Measurements from ENCODE around the gene BEST1. TPM values are rescaled to one million over a fixed set of nuclear protein-coding genes. Genes with fewer than 3 reads are reported as not detected.

The BEST1 gene
- total and polyA plus RNA-seq, 2 of the 13 experiments (the other 11 are each of a cell fraction or from before 2014, with no cell fraction given) = 0.09 to 0.65 TPM

- TF ChIP-seq ZNF512 (CRISPR knock-in tag; IDR thresholded peaks at IDR 0.05) (no peak), KDM5A (IDR thresholded peaks at IDR 0.05; ENCODE audit: borderline replicate concordance, low read length) (no peak; the same call in 1 of the 2 replicates), CHCHD3 (CRISPR knock-in tag; IDR thresholded peaks at IDR 0.05) (no peak), FOXP1 (IDR thresholded peaks at IDR 0.05) (0 out of 2 replicates have a peak, but pooled peaks have one; percentile 22), FOXP1 (CRISPR knock-in tag; IDR thresholded peaks at IDR 0.05) (peak; percentile 71; the same call in 1 of the 2 replicates), NCOR1 (IDR thresholded peaks at IDR 0.05; ENCODE audit: borderline replicate concordance, low read length) (peak; percentile 96), ZNF704 (CRISPR knock-in tag; IDR thresholded peaks at IDR 0.05; ENCODE audit: borderline replicate concordance) (no peak), SOX6 (IDR thresholded peaks at IDR 0.05) (no peak), SOX6 (CRISPR knock-in tag; IDR thresholded peaks at IDR 0.05) (peak; percentile 96), PITX1 (CRISPR knock-in tag; IDR thresholded peaks at IDR 0.05) (peak; percentile 91), MTA3 (CRISPR knock-in tag; IDR thresholded peaks at IDR 0.05) (no peak), ISL2 (CRISPR knock-in tag; IDR thresholded peaks at IDR 0.05) (peak; percentile 59), ZBTB39 (CRISPR knock-in tag; IDR thresholded peaks at IDR 0.05) (no peak), ZNF891 (CRISPR knock-in tag; IDR thresholded peaks at IDR 0.05) (no peak), ZKSCAN5 (CRISPR knock-in tag; IDR thresholded peaks at IDR 0.05) (peak; percentile 90), HOXA7 (CRISPR knock-in tag; IDR thresholded peaks at IDR 0.05) (no peak), ZNF569 (CRISPR knock-in tag; IDR thresholded peaks at IDR 0.05; ENCODE audit: borderline replicate concordance) (no peak), SRY (CRISPR knock-in tag; IDR thresholded peaks at IDR 0.05) (no peak), ARID5B (CRISPR knock-in tag; IDR thresholded peaks at IDR 0.05) (peak; percentile 85), ZNF124 (CRISPR knock-in tag; IDR thresholded peaks at IDR 0.05) (no peak), ZNF484 (CRISPR knock-in tag; IDR thresholded peaks at IDR 0.05; ENCODE audit: borderline replicate concordance, low read depth) (no peak), THAP11 (CRISPR knock-in tag; IDR thresholded peaks at IDR 0.05) (peak; percentile 28; the same call in 1 of the 2 replicates), ZNF746 (CRISPR knock-in tag; IDR thresholded peaks at IDR 0.05) (0 out of 2 replicates have a peak, but pooled peaks have one; percentile 33)
Measured at GRCh38 chr11:61980783-61981541, 30.8 kb downstream of the BEST1 start (continued).
